SK-N-SH (cell line): Measurements from ENCODE around the gene METTL15.

Source experiments
- EP300 ChIP-seq, 2 experiments: IDR thresholded peaks; 2 replicates each; pipeline versions ENCODE4 v1.4.0 to v1.6.1; 2012; ENCODE audit warnings: borderline replicate concordance in 1 of 2, low read depth in 1 of 2, low read length in 1 of 2
- FOSL2 ChIP-seq: IDR thresholded peaks from 2 replicates; pipeline ENCODE4 v1.4.0; 2012; ENCODE audit warnings: low read depth, mild to moderate bottlenecking, moderate library complexity, borderline replicate concordance
- GABPA ChIP-seq: IDR thresholded peaks from 2 replicates; pipeline ENCODE4 v1.4.0; 2012; ENCODE audit warnings: low read depth, mild to moderate bottlenecking
- GATA2 ChIP-seq: sonication (generic); formaldehyde crosslinking; IDR thresholded peaks from 2 replicates; pipeline ENCODE4 v1.5.0; 2020; ENCODE audit warnings: mild to moderate bottlenecking, missing genetic modification reagents
- POLR2AphosphoS5 ChIP-seq: IDR thresholded peaks from 2 replicates; pipeline ENCODE4 v1.6.1; 2012; ENCODE audit warnings: low read depth, low read length
- SIN3A ChIP-seq: IDR thresholded peaks from 2 replicates; pipeline ENCODE4 v1.6.1; 2012; ENCODE audit warnings: low read depth, mild to moderate bottlenecking, low read length, moderate library complexity, borderline replicate concordance
- SMC3 ChIP-seq: IDR thresholded peaks from 2 replicates; pipeline ENCODE4 v1.6.1; 2012; ENCODE audit warnings: low read depth, low read length, improper control_type of control experiment
- YY1 ChIP-seq: IDR thresholded peaks from 2 replicates; pipeline ENCODE4 v1.4.0; 2012; ENCODE audit warnings: low read depth, mild to moderate bottlenecking
- TF ChIP-seq, protein P1 (sequence below): fragments of 200-600 bp; sonication (generic); IDR thresholded peaks from 2 replicates; pipeline ENCODE4 v1.6.1; 2017; ENCODE audit warnings: antibody characterized with exemption, mild to moderate bottlenecking, moderate library complexity
- TF ChIP-seq, protein P2 (sequence below): IDR thresholded peaks from 2 replicates; pipeline ENCODE4 v1.4.0; 2012; ENCODE audit warnings: low read depth
- TF ChIP-seq, protein P3 (sequence below): IDR thresholded peaks from 2 replicates; pipeline ENCODE4 v1.4.0; 2012; ENCODE audit warnings: low read depth, borderline replicate concordance
- TF ChIP-seq, protein P4 (sequence below): IDR thresholded peaks from 2 replicates; pipeline ENCODE4; 2012

DNA sequence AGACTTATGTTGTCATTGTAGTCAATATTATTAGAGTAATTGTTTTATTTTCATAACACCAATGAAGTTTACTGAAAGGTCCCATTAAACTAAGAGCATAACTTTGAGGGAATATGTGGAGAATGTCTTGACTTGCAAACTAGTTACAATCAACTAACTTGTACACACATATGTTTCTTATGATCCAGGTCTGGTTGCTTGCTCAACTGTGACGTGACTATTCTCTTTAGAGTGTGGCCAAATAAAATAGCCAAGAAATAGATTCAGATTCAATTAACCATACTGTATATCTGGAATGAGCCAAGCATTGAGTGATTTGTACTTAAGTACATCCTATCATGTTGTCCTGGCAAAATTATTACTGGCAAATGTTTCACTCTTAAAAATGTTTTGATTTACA lies 101.7 kb downstream of the METTL15 start:
- TF ChIP-seq FOSL2 (no peak), SIN3A (no peak), POLR2AphosphoS5 (no peak), YY1 (no peak), EP300 (IDR thresholded peaks at IDR 0.05; ENCODE audit: borderline replicate concordance in 1 of 2, low read depth in 1 of 2, low read length in 1 of 2) (no peak), GABPA (no peak), SMC3 (no peak), GATA2 (CRISPR knock-in tag) (no peak)
- TF ChIP-seq, protein P1, sequence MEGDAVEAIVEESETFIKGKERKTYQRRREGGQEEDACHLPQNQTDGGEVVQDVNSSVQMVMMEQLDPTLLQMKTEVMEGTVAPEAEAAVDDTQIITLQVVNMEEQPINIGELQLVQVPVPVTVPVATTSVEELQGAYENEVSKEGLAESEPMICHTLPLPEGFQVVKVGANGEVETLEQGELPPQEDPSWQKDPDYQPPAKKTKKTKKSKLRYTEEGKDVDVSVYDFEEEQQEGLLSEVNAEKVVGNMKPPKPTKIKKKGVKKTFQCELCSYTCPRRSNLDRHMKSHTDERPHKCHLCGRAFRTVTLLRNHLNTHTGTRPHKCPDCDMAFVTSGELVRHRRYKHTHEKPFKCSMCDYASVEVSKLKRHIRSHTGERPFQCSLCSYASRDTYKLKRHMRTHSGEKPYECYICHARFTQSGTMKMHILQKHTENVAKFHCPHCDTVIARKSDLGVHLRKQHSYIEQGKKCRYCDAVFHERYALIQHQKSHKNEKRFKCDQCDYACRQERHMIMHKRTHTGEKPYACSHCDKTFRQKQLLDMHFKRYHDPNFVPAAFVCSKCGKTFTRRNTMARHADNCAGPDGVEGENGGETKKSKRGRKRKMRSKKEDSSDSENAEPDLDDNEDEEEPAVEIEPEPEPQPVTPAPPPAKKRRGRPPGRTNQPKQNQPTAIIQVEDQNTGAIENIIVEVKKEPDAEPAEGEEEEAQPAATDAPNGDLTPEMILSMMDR, result no peak
- TF ChIP-seq, protein P2, sequence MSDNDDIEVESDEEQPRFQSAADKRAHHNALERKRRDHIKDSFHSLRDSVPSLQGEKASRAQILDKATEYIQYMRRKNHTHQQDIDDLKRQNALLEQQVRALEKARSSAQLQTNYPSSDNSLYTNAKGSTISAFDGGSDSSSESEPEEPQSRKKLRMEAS, result no peak
- TF ChIP-seq, protein P3, sequence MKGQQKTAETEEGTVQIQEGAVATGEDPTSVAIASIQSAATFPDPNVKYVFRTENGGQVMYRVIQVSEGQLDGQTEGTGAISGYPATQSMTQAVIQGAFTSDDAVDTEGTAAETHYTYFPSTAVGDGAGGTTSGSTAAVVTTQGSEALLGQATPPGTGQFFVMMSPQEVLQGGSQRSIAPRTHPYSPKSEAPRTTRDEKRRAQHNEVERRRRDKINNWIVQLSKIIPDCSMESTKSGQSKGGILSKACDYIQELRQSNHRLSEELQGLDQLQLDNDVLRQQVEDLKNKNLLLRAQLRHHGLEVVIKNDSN, result no peak
- TF ChIP-seq, protein P4, sequence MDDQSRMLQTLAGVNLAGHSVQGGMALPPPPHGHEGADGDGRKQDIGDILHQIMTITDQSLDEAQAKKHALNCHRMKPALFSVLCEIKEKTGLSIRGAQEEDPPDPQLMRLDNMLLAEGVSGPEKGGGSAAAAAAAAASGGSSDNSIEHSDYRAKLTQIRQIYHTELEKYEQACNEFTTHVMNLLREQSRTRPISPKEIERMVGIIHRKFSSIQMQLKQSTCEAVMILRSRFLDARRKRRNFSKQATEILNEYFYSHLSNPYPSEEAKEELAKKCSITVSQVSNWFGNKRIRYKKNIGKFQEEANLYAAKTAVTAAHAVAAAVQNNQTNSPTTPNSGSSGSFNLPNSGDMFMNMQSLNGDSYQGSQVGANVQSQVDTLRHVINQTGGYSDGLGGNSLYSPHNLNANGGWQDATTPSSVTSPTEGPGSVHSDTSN, result no peak
